WI38 (cell line): ENCODE measurements around the gene TRIM45.

ENCODE experiments used
- H3K4me3 ChIP-seq: 2 replicates; pipeline ENCODE4 v1.5.1; 2011; ENCODE audit warnings: low read depth, mild to moderate bottlenecking, control low read depth, low read length
- CTCF ChIP-seq: IDR thresholded peaks from 2 replicates; pipeline ENCODE4 v1.5.1; 2012; ENCODE audit warnings: low read depth, mild to moderate bottlenecking, control low read depth, low read length

Gene TRIM45

DNA sequence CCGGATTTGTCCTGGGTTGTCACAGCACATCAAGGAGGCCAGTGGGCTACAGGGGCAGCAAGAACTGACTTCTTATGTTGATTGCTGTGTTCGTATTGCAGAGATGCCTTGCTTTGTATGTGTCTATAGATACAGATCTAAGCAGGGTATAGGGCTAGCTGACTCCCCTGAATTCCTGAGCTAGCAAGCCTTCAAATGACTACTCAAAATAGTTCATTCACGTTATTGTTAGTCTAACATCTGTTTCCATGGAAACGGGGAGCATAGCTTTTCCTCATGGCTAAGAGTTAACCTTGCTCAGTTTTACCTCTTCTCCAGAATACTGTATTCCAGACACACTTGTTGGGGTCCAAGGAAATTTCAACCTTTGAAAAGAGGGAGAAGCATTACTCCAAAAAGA lies 24.1 kb downstream of the TRIM45 start:
- H3K4me3 ChIP-seq = no peak overlapping the region
- TF ChIP-seq CTCF = no peak

GRCh38 chr1:117096951-117097408 lies 24.6 kb downstream of the TRIM45 start:
- TF ChIP-seq CTCF = no peak
- no peak overlapping the region for H3K4me3 ChIP-seq

DNA sequence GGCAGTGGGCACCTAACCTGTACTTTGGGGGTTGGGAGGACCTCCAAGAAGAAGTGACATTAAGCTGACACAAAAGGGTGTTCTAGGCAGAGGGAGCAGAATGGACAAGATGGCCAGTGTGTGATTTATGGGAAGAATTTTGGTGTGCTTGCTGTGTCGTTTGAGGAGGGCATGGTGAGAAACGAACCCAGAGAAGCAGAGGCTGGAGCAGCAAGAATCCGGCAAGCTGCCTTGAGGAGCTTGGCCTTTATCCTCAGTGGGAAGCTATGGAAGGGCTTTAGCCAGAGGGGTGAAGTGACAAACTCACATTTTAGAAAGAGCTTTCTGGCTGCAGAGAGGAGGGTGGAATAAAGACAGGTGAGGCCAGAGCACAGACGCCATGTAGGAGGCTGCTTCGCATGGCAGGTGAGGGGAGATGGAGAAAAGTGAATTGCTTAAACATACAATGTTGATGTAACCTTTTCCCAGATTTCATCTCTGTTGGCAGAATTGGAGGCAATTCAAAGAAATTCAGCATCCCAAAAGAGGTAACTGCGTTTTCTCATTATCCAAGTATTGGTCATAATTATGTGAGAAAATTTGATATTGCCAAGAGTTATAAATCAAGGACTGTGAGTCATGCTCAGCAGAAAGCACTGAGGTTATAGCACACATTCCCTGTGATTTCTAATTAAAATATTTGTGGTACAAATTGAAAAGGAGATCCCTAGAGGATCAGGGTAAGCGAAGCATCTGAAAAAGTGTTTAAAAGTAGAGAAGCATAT lies 26.5 kb downstream of the TRIM45 start:
- no peak for TF ChIP-seq CTCF
- no peak overlapping the region for H3K4me3 ChIP-seq

- peak overlapping the region; percentile 1; the same call in 1 of the 2 replicates for H3K4me3 ChIP-seq
- peak; percentile 29 for TF ChIP-seq CTCF
Observed at GRCh38 chr1:117093870-117094621, 27.5 kb downstream of the TRIM45 start.

- no peak overlapping the region; the same call in 1 of the 2 replicates for H3K4me3 ChIP-seq
- no peak for TF ChIP-seq CTCF
Observed at GRCh38 chr1:117093091-117093534, 28.4 kb downstream of the TRIM45 start.

DNA sequence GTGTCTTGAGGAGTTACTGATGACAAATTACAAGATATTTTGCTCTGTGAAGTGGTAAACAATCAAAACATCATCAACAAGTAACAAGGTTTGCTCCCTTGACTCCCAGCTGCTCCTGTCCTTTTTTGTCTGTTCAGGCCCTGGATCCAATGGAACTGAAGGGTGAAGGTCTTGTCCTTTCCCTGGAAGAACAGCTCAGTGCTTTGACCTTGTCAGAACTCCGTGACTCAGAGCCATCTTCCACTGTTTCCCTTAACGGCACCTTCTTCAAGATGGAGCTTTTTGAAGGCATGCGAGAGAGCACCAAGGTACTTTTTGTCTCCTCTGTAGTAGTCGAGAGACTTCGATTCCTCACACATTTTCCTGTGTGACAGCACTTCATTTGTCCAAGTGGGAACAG lies 29.0 kb downstream of the TRIM45 start:
- no peak overlapping the region for H3K4me3 ChIP-seq
- no peak for TF ChIP-seq CTCF

DNA sequence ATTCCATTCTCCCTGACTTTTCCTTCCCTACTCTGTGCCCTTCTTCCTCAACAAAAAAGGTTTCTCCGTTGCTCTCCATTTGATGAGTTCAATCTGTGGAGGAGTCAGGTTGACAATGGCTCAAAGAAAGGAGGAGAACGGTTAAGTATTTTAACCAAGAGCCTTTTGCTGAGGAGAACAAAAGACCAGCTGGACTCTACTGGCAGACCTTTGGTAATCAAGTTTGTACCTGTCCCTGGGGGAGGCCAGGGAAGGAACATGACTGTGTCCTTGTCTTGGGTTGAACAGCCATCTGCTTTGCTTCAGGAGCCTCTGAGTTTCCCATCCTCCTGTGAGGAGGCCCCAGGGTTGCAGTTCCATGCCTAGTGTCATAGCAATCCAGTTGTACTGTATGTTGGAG lies 31.6 kb downstream of the TRIM45 start:
- TF ChIP-seq CTCF = no peak
- H3K4me3 ChIP-seq = no peak overlapping the region
